ENCODE measurements around the gene PSPH. TPM values are rescaled to one million over a fixed set of nuclear protein-coding genes. Genes with fewer than 3 reads are reported as not detected.
"Not testable (repeated sequence)": the region's sequence is repeated elsewhere in the genome, so short reads cannot be mapped to it uniquely, and the experiment has no call there.

Gene PSPH
- polyA plus RNA-seq, 1 of the 3 experiments (the other 2 are of a cell fraction), result 50.5 TPM

GRCh38 chr7:56033671-56034432, 17.4 kb downstream of the PSPH start (continued):
- TF ChIP-seq FOSL2 (IDR thresholded peaks at IDR 0.05; ENCODE audit: borderline replicate concordance, low read depth) (no peak), GATA2 (CRISPR knock-in tag; IDR thresholded peaks at IDR 0.05) (peak; percentile 99), RFX5 (IDR thresholded peaks at IDR 0.05; ENCODE audit: low read length) (peak; percentile 26; the same call in 1 of the 2 replicates), EZH2phosphoT487 (IDR thresholded peaks at IDR 0.05; ENCODE audit: borderline replicate concordance, low read depth) (no peak)
- TF ChIP-seq, protein P1, sequence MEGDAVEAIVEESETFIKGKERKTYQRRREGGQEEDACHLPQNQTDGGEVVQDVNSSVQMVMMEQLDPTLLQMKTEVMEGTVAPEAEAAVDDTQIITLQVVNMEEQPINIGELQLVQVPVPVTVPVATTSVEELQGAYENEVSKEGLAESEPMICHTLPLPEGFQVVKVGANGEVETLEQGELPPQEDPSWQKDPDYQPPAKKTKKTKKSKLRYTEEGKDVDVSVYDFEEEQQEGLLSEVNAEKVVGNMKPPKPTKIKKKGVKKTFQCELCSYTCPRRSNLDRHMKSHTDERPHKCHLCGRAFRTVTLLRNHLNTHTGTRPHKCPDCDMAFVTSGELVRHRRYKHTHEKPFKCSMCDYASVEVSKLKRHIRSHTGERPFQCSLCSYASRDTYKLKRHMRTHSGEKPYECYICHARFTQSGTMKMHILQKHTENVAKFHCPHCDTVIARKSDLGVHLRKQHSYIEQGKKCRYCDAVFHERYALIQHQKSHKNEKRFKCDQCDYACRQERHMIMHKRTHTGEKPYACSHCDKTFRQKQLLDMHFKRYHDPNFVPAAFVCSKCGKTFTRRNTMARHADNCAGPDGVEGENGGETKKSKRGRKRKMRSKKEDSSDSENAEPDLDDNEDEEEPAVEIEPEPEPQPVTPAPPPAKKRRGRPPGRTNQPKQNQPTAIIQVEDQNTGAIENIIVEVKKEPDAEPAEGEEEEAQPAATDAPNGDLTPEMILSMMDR (IDR thresholded peaks at IDR 0.05), result peak; percentile 53

DNA sequence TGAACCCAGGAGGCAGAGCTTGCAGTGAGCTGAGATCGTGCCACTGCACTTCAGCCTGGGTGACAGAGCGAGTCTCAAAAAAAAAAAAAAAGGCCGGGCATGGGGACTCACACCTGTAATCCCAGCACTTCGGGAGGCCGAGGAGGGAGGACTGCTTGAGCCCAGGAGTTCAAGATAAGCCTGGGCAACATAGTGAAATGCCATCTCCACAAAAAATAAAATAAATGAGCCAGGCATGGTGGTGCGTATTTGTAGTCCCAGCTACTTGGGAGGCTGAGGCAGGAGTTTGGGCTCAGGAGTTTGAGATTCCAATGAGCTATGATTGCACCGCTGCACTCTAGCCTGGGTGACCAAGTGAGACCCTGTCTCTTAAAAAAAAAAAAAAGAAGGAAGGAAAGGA, 18.7 kb downstream of the PSPH start:
- not testable (repeated sequence) for H2AFZ ChIP-seq (ENCODE audit: low read depth); H3K4me1 ChIP-seq (ENCODE audit: control insufficient read depth in 1 of 2, insufficient read depth in 2 of 2, low read depth in 1 of 2, low read length in 1 of 2); H3K9me2 ChIP-seq; H3K27me3 ChIP-seq (ENCODE audit: insufficient read depth); H3K4me3 ChIP-seq (ENCODE audit: low read depth in 2 of 2, low read length in 1 of 2); H3K4me2 ChIP-seq; DNase-seq; H4K20me1 ChIP-seq (ENCODE audit: insufficient read depth); H3K9ac ChIP-seq; H3K9me3 ChIP-seq; H3K27ac ChIP-seq (ENCODE audit: low read depth in 2 of 2, low read length in 1 of 2)
- WGBS (ENCODE audit: low lambda C conversion rate), result 97% methylated on average over 7 of the region's 7 CpGs
- Histone ChIP-seq H3K36me3 (replicated peaks in 1 of 2; ENCODE audit: control insufficient read depth in 1 of 2, insufficient read depth in 2 of 2, low read length in 1 of 2) (peaks cover 4 to 30% of the 10 kb centered on the region in 2 experiments), H3K79me2 (ENCODE audit: insufficient read depth) (peaks cover 11% of the 10 kb centered on the region; the same call in 1 of the 2 replicates), H3F3A (replicated peaks; ENCODE audit: insufficient read depth) (peaks cover 13% of the 10 kb centered on the region)
- ChIA-PET CTCF (interaction anchor here (1.2 kb wide), 1 partner anchor 47 kb away, joined by 3 read pairs; no protein-coding TSS in a partner anchor), POLR2A (interaction anchor here (0.7 kb wide), 1 partner anchor 30 kb away, joined by 3 read pairs; no protein-coding TSS in a partner anchor)

DNA sequence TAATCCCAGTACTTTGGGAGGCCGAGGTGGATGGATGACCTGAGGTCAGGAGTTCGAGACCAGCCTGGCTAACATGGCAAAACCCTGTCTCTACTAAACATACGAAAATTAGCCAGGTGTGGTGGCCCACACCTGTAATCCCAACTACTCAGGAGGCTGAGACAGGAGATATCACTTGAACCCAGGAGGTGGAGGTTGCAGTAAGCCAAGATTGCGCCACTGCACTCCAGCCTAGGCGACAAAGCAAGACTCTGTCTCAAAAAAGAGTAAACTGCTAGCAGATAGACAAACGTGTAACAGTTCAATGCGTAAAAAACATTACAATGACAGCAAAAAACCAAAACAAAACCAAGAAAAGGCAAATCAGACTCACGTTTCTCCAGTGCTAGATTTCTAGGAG, 19.7 kb downstream of the PSPH start:
- peaks cover 4 to 40% of the 10 kb centered on the region in 2 experiments for H3K36me3 ChIP-seq (replicated peaks in 1 of 2; ENCODE audit: control insufficient read depth in 1 of 2, insufficient read depth in 2 of 2, low read length in 1 of 2)
- H3K9me3 ChIP-seq; H2AFZ ChIP-seq (ENCODE audit: low read depth); DNase-seq; H4K20me1 ChIP-seq (ENCODE audit: insufficient read depth); H3K4me3 ChIP-seq (ENCODE audit: low read depth in 2 of 2, low read length in 1 of 2); H3K4me2 ChIP-seq; H3K27me3 ChIP-seq (ENCODE audit: insufficient read depth); H3K9me2 ChIP-seq; H3K4me1 ChIP-seq (ENCODE audit: control insufficient read depth in 1 of 2, insufficient read depth in 2 of 2, low read depth in 1 of 2, low read length in 1 of 2); H3K27ac ChIP-seq (ENCODE audit: low read depth in 2 of 2, low read length in 1 of 2); POLR2A ChIA-PET; H3K9ac ChIP-seq: not testable (repeated sequence)
- WGBS (ENCODE audit: low lambda C conversion rate), result 84% methylated on average over 8 of the region's 8 CpGs
- CTCF ChIA-PET, result interaction anchor here (1.8 kb wide), 1 partner anchor 27 kb away, joined by 4 read pairs; no protein-coding TSS in a partner anchor
- H3F3A ChIP-seq (replicated peaks; ENCODE audit: insufficient read depth), result peaks cover 13% of the 10 kb centered on the region
- H3K79me2 ChIP-seq (ENCODE audit: insufficient read depth), result peaks cover 11% of the 10 kb centered on the region
